GM12874 (cell line): ENCODE data around the gene FGF12.
A peak's percentile ranks its signal among the peaks of the same experiment; 100 is the strongest.

ENCODE experiments used
- TF ChIP-seq, protein P1 (sequence below): IDR thresholded peaks from 2 replicates; pipeline ENCODE4 v1.5.1; 2011; ENCODE audit warnings: low read depth, mild to moderate bottlenecking, control low read depth, low read length, moderate library complexity; ENCODE audit not compliant: insufficient read depth

The FGF12 gene

DNA sequence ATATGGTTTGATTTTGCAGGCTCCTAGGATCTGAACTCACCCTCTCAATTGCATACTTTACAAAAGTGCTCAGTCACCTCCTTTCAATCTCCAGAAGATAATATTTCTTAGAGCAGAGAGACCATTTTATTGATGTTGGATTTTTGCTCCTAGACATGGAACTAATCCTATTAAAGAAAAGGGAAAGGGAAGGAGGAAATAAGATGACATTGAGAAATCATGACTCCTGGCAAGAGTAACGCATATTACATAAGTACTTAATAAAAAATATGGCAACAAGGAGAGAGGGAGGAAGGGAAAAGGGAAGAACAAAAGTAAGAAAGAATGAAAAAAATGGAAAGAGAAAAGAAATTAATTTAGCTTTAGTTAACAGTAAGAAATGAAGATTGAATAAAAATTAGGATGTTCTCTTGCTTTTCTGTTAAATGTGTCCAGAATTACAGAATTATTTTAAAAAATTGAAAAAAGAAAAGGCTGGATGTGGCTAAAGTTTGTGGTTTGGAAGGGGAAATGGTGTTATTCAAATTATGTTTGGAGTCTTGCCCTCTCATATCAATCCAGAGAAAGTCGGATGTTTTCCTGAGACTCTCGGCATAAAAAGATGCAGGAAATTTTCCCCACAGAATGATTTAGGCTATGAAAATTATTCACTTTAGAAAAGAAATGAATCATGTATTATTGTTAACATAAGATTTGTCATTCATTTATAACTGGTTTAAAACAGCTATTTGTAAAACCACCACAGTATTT lies 474.0 kb downstream of the FGF12 start:
- TF ChIP-seq, protein P1, sequence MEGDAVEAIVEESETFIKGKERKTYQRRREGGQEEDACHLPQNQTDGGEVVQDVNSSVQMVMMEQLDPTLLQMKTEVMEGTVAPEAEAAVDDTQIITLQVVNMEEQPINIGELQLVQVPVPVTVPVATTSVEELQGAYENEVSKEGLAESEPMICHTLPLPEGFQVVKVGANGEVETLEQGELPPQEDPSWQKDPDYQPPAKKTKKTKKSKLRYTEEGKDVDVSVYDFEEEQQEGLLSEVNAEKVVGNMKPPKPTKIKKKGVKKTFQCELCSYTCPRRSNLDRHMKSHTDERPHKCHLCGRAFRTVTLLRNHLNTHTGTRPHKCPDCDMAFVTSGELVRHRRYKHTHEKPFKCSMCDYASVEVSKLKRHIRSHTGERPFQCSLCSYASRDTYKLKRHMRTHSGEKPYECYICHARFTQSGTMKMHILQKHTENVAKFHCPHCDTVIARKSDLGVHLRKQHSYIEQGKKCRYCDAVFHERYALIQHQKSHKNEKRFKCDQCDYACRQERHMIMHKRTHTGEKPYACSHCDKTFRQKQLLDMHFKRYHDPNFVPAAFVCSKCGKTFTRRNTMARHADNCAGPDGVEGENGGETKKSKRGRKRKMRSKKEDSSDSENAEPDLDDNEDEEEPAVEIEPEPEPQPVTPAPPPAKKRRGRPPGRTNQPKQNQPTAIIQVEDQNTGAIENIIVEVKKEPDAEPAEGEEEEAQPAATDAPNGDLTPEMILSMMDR = no peak

DNA sequence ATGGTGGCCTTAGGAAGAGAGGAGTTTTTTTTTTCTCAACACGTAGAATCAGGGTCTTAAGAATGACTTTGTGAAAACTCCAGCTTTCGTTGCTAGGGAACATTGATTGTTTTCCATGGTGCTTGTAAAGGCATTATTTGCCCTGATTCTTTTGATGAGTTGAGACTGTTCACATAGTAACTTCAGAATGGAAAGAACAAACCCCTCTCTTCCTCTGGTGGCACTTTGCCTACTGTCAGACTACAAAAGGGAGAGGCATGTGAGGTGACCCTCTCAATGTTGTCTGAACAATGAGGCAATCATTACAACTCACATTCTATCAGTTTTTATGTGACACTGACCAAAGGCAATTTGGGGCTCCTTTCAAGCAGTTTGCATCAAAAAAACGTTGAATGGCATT lies 477.8 kb downstream of the FGF12 start:
- TF ChIP-seq, protein P1 = no peak

DNA sequence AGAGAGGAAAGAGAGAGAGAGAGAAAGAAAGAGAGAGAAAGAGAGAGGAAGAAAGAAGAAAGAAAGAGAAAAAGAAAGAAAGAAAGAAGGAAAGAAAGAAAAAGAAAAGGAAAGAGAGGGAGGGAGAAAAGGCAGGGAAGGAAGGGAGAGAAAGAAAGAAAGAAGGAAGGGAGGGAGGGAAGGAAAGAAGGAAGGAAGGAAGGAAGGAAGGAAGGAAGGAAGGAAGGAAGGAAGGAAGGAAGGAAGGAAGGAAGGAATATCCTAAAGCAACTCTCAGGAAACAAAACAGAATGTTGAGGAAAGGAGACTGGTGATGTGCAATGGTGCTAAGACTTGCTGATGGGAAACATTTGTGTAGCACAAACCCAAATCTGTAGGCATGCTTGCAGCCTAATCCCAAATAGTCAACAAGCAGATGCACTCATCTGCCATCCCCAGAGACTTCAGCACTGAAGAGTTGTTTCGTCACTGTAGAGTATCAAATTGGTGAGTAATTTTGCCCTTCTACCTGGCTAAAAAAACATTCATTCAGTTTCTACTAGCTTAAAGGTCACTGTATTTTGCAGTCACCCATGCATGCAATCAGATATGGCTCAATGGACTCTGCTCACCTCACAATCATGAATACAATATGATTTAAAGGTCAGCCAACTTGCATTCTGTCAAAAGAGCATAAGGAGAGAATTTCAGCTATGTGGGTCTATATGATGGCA lies 480.3 kb downstream of the FGF12 start:
- TF ChIP-seq, protein P1 = no peak

DNA sequence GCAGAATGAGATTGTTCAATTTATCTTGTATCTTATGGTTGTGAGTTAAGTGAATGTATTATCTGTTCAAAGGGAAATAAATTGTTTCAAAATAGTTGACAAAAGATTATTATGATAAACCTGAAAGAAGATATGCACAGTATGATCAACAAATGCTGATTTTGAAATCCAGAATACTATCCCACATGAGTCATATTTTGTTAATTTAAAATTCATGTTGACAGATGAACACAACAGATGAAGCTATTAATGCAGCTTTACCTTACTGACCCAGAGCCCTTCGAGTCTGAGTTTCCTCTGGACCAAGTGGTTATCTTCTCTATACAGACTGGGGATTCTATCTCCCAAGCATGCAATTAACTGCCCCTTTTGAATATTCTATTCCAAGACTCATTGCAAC lies 482.8 kb downstream of the FGF12 start:
- TF ChIP-seq, protein P1 = no peak

DNA sequence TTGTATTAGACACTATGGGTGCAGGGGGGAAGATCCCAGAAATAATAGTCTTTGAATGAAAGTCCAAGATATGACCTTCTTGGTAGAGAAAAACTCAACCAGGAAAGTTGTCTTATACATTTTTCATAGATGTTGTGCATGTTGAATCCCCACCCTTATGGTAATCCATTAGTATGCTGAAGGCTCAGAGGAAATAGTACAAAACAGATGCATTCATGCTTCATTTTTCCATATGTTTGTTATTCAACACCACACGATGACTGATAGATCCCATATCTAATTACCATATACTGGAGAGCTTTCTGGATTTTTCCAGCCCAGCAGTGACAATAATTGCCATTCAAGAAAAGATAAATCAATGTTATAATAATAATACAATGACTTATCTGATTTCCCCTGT lies 487.4 kb downstream of the FGF12 start:
- TF ChIP-seq, protein P1 = no peak

DNA sequence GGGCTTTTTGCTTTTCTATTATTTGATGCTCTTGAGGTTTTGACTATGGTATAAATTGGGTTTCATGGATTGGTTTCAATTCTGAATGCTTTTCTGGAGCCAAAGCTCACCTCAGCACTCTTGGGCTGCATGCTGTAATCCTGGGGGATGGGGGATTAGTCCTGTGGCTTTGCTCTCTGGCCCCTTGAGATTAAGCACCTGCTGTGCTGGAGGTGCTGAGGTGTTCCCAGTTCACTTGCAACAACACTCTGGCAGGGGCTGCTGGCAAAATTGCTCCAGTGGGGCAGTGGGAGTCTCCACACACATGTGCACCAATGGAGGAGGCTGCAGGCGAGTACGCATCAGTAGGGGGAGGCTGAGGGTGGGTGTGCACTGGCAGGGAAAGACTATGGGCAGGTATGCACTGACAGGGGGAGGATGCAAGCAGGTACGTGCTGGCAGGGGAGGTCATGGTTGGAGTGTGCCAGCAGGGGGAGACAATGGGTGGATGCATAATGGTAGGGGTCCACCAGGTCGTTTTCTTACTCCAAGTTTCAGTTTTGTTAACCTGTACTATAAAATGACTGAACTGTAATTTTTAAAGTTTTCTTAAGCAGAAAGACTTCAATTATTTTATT lies 489.2 kb downstream of the FGF12 start:
- TF ChIP-seq, protein P1 = peak; percentile 34; the same call in 1 of the 2 replicates

DNA sequence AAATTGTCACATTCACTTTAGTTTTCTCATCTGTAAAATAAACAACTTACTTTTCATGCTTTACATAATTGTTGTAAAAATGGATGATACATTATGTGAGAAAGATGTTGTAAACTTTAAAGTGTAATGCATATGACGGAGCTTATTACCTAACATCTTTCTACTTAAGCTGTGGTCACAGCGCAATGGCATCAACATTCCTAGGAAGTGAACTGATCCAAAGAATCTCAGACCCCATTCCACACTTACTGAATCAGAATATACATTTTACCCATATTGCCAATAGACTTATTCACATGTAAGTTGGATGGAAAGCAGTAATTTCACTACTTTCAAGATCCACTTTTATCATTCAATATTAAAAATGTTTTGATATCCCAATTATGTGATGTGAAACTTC lies 497.5 kb downstream of the FGF12 start:
- TF ChIP-seq, protein P1 = no peak
